Panc1 (cell line): ENCODE results near the gene MAPK11.

Experiments
- CTCF ChIP-seq: fragments of 450-650 bp; IDR thresholded peaks from 2 replicates; pipeline ENCODE4 v1.5.1; 2017; ENCODE audit warnings: mild to moderate bottlenecking
- POLR2AphosphoS5 ChIP-seq: IDR thresholded peaks from 2 replicates; pipeline ENCODE4 v1.6.1; 2012; ENCODE audit warnings: mild to moderate bottlenecking, low read depth, low read length, moderate library complexity
- SIN3A ChIP-seq: IDR thresholded peaks from 2 replicates; pipeline ENCODE4 v1.6.1; 2012; ENCODE audit warnings: low read depth, mild to moderate bottlenecking, low read length, moderate library complexity, borderline replicate concordance; ENCODE audit not compliant: insufficient read depth
- TCF7L2 ChIP-seq: IDR thresholded peaks from 2 replicates; pipeline ENCODE4 v1.6.1; 2011; ENCODE audit warnings: mild to moderate bottlenecking, low read depth, low read length, inconsistent platforms

GRCh38 chr22:50247748-50248147, 22.4 kb downstream of the MAPK11 start:
- TF ChIP-seq CTCF = no peak
- no peak for TF ChIP-seq POLR2AphosphoS5
- no peak for TF ChIP-seq TCF7L2
- TF ChIP-seq SIN3A = no peak
